DMS114 treated with DMSO at 0.1 percent for 48 hours (cell line): ENCODE data around the gene ADRA2A.

Experiments used
- DNase-seq: peaks from one replicate; lab custom pipeline; 2025; ENCODE audit not compliant: unreplicated experiment; lab: John Stamatoyannopoulos, UW

The ADRA2A gene

DNA sequence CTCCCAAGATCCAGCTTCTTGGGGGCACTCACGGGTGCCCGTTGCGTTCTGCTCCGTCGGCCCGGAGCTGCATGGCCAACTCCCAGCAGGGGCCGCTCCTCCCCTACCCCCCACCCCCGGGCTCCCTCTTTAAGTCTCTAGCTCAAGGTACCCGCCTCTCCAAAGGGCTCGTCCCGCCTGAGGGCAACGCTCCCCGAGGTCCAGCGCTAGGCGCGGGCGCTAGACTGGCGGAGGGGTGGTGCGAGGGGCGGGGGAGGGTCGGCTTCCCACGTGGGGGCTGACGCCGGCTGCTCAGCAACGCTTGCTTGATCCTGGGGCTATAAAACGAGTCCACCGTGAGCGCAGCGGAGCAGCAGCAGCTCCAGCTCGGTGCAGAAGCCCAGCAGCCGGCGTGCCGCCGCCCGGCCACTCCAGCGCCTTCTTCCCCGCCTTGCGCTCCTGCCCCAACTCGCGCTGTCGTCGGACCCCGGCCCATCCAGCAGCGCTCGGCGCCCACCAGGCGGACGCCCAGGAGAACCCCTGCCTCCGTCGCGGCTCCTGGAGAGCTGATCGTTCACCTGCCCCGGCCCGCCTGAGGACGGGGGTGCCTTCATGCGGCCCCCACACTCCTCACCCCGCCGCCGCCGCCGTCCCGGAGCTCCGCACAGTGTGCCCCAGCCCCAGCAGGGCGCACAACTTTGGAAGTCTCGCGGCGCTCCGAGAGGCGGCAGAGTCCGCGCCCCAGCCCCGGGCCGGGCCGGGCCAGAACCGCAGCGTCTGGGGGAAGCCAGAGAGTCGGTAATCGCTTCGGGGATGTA lies at the start of gene ADRA2A:
Gene ADRA2A (plus strand): TSS at position 348 of the 797 bp plus-strand sequence. CDS start 968 bp downstream, outside the sequence.
- peak; percentile 59 for DNase-seq

DNA sequence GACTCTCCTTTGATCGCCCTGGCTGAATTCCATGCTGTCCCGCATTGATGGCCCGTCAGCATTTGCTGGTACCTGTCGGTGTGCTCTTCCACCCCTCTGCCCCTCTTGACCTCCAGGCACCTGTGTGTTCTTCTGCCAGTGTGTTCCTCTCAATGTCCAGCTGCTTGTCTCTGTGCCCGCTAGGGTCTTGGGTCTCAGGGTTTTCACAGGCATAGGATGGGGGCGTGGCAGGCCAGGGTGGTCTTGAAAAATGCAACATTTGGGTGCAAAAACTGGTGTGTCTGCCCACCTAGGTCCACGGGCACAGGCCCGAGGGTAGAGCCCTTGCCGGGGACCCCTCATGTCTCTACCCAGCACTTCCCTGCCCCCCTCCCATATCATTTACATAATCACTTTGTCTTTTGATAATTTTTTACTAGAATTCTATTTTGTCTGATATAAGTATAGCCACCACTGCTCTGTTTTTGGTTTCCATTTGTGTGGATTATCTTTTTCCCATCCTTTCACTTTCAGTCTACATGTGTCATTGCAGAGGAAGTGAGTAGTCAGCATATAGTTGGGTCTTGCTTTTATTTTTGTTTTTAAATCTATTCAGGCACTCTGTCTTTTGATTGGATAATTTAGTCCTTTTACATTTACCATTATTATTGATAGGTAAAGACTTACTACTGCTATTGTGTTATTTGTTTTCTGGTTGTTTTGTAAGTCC lies 46.6 kb upstream of the ADRA2A start:
- no peak for DNase-seq

DNA sequence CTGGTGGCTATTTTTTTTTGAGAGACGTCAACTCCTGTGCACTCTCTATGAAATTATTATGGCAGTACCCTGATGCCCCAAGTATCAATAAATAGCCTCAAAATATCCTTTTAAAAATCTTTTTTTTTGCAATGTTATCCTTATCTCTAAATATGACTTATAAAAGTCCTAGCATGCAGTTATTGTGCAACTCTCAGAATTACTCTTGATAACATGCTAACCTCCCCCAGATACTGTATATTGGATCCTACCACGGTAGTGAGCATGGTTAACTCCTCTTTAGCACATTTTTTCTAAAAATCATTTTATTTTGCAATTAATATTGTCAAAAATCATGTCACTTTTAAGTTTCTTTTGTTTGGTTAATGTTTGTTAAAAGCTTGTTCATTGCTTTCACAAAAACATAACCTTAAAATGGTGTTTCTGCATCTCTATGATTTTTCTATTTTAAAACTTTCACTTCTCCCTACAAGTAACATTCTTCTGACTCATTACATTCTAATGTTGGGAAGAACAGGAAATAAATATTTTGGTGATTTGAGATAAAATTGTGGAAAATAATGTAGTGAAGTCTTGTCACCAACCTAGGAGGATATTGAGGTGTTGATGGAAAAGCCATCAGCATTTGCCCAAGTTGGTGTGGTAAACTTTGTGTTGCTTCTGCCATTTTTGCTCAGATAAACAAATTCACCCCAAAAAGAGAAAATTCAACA lies 42.1 kb upstream of the ADRA2A start:
- DNase-seq, result no peak

DNA sequence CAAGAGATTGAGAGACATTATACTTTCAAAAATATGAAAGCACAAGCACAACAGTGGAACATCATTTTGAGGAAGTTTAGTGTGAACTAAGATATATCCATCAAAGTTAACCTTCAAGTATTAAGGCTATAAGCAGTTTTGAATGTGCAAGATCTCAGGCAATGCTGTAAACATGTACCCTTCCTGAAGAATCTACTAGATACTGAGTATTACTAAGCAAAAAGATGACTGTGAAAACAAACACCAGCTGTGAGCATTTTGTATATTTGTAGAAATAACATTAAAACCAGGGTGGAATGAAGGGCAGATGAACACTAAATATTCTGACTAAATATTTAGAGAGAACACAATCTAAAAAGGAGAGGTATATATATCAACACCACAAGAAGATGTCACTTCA lies 41.3 kb upstream of the ADRA2A start:
- DNase-seq, result no peak

- no peak for DNase-seq
Measured at GRCh38 chr10:111037858-111038257, 39.0 kb upstream of the ADRA2A start.

DNA sequence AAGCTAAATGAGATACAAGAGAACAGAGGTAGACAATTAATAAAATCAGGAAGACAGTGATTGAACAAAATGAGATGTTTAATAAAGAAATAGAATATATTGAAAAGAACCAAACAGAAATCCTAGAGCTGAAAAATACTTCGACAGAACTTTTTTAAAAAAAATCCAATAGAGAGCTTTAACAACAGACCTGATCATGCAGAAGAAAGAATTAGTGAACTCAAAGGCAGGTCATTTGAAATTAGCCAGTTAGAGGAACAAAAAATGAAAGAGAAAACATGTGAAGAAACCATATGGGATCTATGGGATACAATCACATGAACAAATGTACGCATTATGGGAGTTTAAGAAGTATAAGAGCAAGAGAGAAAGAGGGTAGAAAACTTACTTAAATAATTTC lies 37.3 kb upstream of the ADRA2A start:
- no peak for DNase-seq

DNA sequence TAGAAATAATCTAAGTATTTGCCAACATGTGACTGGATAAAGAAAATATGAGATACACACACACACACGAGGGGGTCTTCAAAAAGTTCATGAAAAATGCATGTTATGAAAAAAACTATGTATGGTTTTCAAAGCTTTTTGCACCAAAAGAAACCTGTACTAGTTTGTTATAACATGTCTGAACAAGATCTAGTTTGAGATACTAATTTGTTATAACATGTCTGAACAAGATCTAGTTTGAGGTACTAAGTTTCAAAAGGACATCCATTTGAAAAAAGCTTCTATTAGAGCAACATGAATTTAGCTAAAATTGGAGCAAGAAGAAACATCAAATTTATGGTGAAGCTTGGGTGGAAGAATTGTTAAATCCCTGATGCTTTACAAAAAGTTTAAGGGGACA lies 19.8 kb upstream of the ADRA2A start:
- DNase-seq, result no peak

GRCh38 chr10:111063471-111063870 lies 13.4 kb upstream of the ADRA2A start:
- DNase-seq, result no peak

- no peak for DNase-seq
Measured at GRCh38 chr10:111072232-111072631, 4.6 kb upstream of the ADRA2A start.

- DNase-seq, result no peak
Measured at GRCh38 chr10:111075577-111076185, 1.1 kb upstream of the ADRA2A start.

DNA sequence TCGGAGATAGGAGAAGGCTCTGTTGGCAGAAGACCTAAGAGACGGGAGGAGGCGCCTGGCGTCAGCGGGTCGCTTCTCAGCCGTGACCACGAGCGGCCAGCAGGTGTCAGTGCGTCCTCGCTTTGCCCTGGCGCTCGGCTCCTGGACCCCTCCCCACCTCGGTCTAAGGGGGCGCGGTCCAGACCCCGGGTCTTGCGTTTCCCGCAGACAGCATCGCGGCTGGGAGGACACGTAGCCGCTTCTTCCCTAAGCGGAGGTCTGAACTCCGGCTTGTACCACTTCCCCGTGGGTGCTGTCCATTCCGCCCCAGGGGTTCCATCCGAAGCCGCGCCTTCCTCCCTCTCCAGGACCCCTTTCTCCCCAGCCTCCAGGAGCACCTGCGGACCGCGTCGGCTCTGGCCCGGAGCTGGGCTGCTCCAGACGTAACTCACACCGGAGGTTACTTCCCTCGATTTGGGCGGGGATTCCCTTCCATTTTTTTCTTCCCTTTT lies 593 bp upstream of the ADRA2A start:
- peak; percentile 55 for DNase-seq

- no peak for DNase-seq
Measured at GRCh38 chr10:111077479-111077784, 603 bp downstream of the ADRA2A start.

GRCh38 chr10:111077785-111078504 lies 1.1 kb downstream of the ADRA2A start:
- no peak for DNase-seq

GRCh38 chr10:111078505-111079185 lies 1.8 kb downstream of the ADRA2A start:
- no peak for DNase-seq

- DNase-seq, result no peak
Measured at GRCh38 chr10:111079241-111079760, 2.5 kb downstream of the ADRA2A start.

DNA sequence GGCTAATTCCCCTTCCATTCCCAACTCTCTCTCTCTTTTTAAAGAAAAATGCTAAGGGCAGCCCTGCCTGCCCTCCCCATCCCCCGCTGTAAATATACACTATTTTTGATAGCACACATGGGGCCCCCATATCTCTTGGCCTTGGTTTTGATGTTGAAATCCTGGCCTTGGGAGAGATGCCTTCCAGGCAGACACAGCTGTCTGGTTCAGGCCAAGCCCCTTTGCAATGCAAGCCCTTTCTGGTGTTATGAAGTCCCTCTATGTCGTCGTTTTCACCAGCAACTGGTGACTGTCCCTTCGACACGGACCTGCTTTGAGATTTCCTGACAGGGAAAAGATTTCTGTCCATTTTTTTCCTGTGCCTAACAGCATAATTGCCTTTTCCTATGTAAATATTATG lies 3.0 kb downstream of the ADRA2A start:
- no peak for DNase-seq

DNA sequence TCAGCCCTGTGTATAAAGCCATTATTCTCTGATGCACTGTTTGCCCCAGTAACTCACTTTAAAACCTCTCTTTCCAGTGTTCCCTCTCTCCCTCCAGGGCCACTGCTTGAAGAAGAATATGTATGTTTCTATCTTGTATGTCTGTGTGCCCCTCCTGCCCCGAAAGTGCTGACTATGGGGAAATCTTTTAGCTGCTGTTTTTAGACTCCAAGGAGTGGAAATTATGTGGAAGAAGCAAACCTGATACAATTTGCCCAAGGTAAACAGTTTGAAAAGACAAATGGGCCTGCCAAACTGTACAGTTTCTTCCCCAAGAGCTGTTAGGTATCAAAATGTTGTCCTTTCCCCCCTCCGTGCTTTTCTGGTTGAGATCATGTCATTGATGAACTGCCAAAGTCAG lies 3.4 kb downstream of the ADRA2A start:
- no peak for DNase-seq

GRCh38 chr10:111081595-111081994 lies 4.8 kb downstream of the ADRA2A start:
- DNase-seq, result no peak

DNA sequence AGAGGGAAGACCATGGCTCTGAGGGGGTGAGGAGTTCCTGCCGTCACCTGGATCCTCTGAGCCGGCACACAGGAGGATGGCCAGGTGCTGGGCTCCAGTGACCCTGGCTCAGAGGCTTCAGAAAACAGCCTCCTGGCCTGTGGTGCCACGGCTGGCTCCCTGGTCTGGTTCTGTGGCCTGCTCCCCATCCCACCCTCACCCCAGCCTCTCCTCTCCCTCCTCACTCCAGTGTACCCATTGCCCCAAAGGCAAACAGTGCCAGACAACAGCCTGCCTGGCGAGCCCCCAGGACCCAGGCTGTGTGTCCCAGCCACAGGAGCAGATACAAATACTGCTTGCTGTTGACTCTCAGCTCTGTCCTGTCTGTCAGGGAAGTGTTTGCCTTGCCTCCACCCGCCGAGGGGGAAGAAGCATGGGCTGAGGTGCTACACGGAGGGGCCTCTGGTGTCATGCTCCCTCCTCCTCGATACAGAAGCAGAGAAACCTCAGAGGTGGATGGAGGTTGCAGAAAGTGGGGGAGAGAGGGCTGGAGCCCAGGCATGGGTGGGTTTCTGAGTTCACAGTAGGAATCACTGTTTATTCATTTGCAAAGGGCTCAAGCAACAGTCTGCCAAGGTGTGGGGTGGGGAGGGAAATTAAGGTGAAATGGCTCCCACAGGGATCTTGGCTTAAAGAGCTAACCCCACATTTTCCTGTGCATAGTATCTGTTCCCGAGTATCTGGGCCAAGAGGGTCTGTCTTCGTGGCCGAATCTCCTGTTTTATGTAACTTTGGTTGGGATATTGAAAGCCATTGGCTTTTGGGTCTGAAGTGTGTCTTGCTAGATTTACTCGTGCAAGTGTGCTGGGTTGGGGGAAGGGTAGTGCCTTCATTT lies 5.5 kb downstream of the ADRA2A start:
- no peak for DNase-seq
